ENCODE data around the gene POLR3B.
"Not testable (repeated sequence)": the region's sequence is repeated elsewhere in the genome, so short reads cannot be mapped to it uniquely, and the experiment has no call there.

The POLR3B gene

GRCh38 chr12:106461730-106462129, 104.2 kb downstream of the POLR3B start:
- in situ Hi-C loops (cut with MboI; ENCODE audit: low sequenced_read_pairs, unreplicated experiment): no loop called here
- no peak for TF ChIP-seq CTCF (IDR thresholded peaks at IDR 0.05; ENCODE audit: borderline replicate concordance, control extremely low read depth, extremely low read depth, insufficient read depth, missing control alignments)
- no peak for DNase-seq (ENCODE audit: low spot score)

- in situ Hi-C loops (cut with MboI; ENCODE audit: low sequenced_read_pairs, unreplicated experiment); DNase-seq (ENCODE audit: low spot score): not testable (repeated sequence)
Measured at GRCh38 chr12:106465605-106466004, 108.1 kb downstream of the POLR3B start.

GRCh38 chr12:106475662-106476061, 118.1 kb downstream of the POLR3B start:
- in situ Hi-C loops (cut with MboI; ENCODE audit: low sequenced_read_pairs, unreplicated experiment): not testable (repeated sequence)

GRCh38 chr12:106477627-106478026, 120.1 kb downstream of the POLR3B start:
- in situ Hi-C loops (cut with MboI; ENCODE audit: low sequenced_read_pairs, unreplicated experiment); DNase-seq (ENCODE audit: low spot score): not testable (repeated sequence)

More at GRCh38 chr12:106475662-106476061, 118.1 kb downstream of the POLR3B start:
- not testable (repeated sequence) for DNase-seq (ENCODE audit: low spot score)

- TF ChIP-seq CTCF (IDR thresholded peaks at IDR 0.05; ENCODE audit: borderline replicate concordance, control extremely low read depth, extremely low read depth, insufficient read depth, missing control alignments): no peak
- DNase-seq (ENCODE audit: low spot score): no peak
- in situ Hi-C loops (cut with MboI; ENCODE audit: low sequenced_read_pairs, unreplicated experiment): no loop called here
Measured at GRCh38 chr12:106480251-106480650, 122.7 kb downstream of the POLR3B start.

- DNase-seq (ENCODE audit: low spot score): no peak
- in situ Hi-C loops (cut with MboI; ENCODE audit: low sequenced_read_pairs, unreplicated experiment): no loop called here
- no peak for TF ChIP-seq CTCF (IDR thresholded peaks at IDR 0.05; ENCODE audit: borderline replicate concordance, control extremely low read depth, extremely low read depth, insufficient read depth, missing control alignments)
Measured at GRCh38 chr12:106481246-106481645, 123.7 kb downstream of the POLR3B start.

- in situ Hi-C loops (cut with MboI; ENCODE audit: low sequenced_read_pairs, unreplicated experiment): no loop called here
- TF ChIP-seq CTCF (IDR thresholded peaks at IDR 0.05; ENCODE audit: borderline replicate concordance, control extremely low read depth, extremely low read depth, insufficient read depth, missing control alignments): no peak
- no peak for DNase-seq (ENCODE audit: low spot score)
Measured at GRCh38 chr12:106487664-106488063, 130.1 kb downstream of the POLR3B start.

GRCh38 chr12:106488884-106489283, 131.3 kb downstream of the POLR3B start:
- no peak for TF ChIP-seq CTCF (IDR thresholded peaks at IDR 0.05; ENCODE audit: borderline replicate concordance, control extremely low read depth, extremely low read depth, insufficient read depth, missing control alignments)
- no peak for DNase-seq (ENCODE audit: low spot score)
- in situ Hi-C loops (cut with MboI; ENCODE audit: low sequenced_read_pairs, unreplicated experiment): no loop called here
